Measurements from ENCODE around the gene CECR2.

Gene CECR2

DNA sequence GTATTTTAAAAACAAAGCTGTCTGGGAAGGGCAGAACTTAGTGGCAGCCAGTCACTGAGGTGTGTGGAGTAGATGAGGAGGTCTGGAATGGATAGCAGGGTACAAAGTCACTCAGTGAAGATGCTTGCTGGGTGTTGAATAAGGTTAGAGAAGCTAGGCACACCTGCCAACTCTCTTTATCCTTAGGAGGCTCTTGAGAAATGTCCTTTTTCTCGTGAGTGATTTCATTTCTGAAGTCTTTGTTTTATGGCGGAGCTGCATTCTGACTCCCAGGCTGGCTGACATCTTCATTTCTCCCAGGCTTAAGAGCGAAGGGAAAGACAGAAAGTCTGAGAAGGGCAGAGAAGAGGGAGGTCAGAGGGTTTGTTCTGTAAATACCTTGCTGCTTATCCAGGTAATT, 31.0 kb downstream of the CECR2 start:
- Histone ChIP-seq H3K18ac (ENCODE audit: low read length) (no peak overlapping the region), H3K79me2 (ENCODE audit: control insufficient read depth, insufficient read depth, low read length, poor library complexity) (no peaks in the 10 kb centered on the region), H2AK5ac (ENCODE audit: low read length) (no peak overlapping the region), H3K4ac (ENCODE audit: low read depth, low read length) (no peak overlapping the region), H2AFZ (ENCODE audit: insufficient read depth, low read length, poor library complexity) (no peak overlapping the region), H2BK12ac (ENCODE audit: low read length) (no peak overlapping the region), H3K36me3 (ENCODE audit: control insufficient read depth in 1 of 2, insufficient read depth in 2 of 2, low read length in 2 of 2) (no peaks in the 10 kb centered on the region), H3K4me2 (ENCODE audit: low read length) (no peak overlapping the region), H4K8ac (ENCODE audit: low read depth, low read length) (no peak overlapping the region), H3K14ac (ENCODE audit: low read length) (no peak overlapping the region), H3K79me1 (ENCODE audit: low read length) (no peaks in the 10 kb centered on the region), H3K4me1 (ENCODE audit: control insufficient read depth in 1 of 2, insufficient read depth in 2 of 2, low read length in 2 of 2) (peaks cover 0 to 4% of the 10 kb centered on the region in 2 experiments), H3K27me3 (ENCODE audit: insufficient read depth, low read length) (no peaks in the 10 kb centered on the region), H3K4me3 (ENCODE audit: low read depth, low read length) (no peak overlapping the region), H3K27ac (ENCODE audit: low read depth, low read length) (no peak overlapping the region), H2BK120ac (ENCODE audit: insufficient read depth, low read length, poor library complexity) (no peak overlapping the region), H2BK5ac (ENCODE audit: low read depth, low read length, poor library complexity) (no peak overlapping the region), H4K91ac (ENCODE audit: low read depth, low read length) (no peak overlapping the region), H3K9me3 (ENCODE audit: insufficient read depth, low read depth, low read length) (no peaks in the 10 kb centered on the region), H4K12ac (ENCODE audit: low read depth, low read length) (no peak overlapping the region), H3K23ac (ENCODE audit: low read length) (no peak overlapping the region), H3K9ac (ENCODE audit: low read length) (no peak overlapping the region)
- no CpG with 5 or more reads among the region's 3 CpGs for WGBS (ENCODE audit: extremely low coverage, insufficient coverage, insufficient read length)
- no peak for DNase-seq

DNA sequence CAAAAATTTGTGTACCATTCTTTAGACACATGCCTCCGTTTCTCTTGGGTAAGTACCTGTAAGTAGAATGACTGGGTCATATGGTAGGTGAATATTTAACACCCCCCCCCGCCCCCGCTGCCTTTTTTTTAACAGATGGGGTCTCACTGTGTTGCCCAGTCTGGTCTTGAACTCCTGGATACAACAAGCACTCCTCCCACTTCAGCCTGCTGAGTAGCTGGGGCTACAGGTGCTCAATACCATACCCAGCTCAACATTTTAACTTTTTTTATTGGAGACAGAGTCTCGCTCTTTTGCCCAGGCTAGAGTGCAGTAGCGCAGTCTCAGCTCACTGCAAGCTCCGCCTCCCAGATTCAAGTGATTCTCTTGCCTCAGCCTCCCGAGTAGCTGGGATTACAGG, 32.5 kb downstream of the CECR2 start:
- WGBS (ENCODE audit: extremely low coverage, insufficient coverage, insufficient read length): no CpG with 5 or more reads among the region's 7 CpGs
- H2BK5ac ChIP-seq (ENCODE audit: low read depth, low read length, poor library complexity): no peak overlapping the region
- H4K8ac ChIP-seq (ENCODE audit: low read depth, low read length): no peak overlapping the region

GRCh38 chr22:17402293-17402692, 33.0 kb downstream of the CECR2 start:
- H3K23ac ChIP-seq (ENCODE audit: low read length): no peak overlapping the region
- H3K4me1 ChIP-seq (ENCODE audit: control insufficient read depth in 1 of 2, insufficient read depth in 2 of 2, low read length in 2 of 2): peaks cover 0 to 2% of the 10 kb centered on the region in 2 experiments
- no peak overlapping the region for H4K91ac ChIP-seq (ENCODE audit: low read depth, low read length)
- H2AFZ ChIP-seq (ENCODE audit: insufficient read depth, low read length, poor library complexity): no peak overlapping the region
- H3K4me2 ChIP-seq (ENCODE audit: low read length): no peak overlapping the region
- H2AK5ac ChIP-seq (ENCODE audit: low read length): no peak overlapping the region
- no peak overlapping the region for H2BK5ac ChIP-seq (ENCODE audit: low read depth, low read length, poor library complexity)
- no peak overlapping the region for H2BK120ac ChIP-seq (ENCODE audit: insufficient read depth, low read length, poor library complexity)
- H3K9me3 ChIP-seq (ENCODE audit: insufficient read depth, low read depth, low read length): no peaks in the 10 kb centered on the region
- H3K79me1 ChIP-seq (ENCODE audit: low read length): no peaks in the 10 kb centered on the region
- no peaks in the 10 kb centered on the region for H3K79me2 ChIP-seq (ENCODE audit: control insufficient read depth, insufficient read depth, low read length, poor library complexity)
- H4K12ac ChIP-seq (ENCODE audit: low read depth, low read length): no peak overlapping the region
- H3K27me3 ChIP-seq (ENCODE audit: insufficient read depth, low read length): no peaks in the 10 kb centered on the region
- DNase-seq: no peak
- H3K9ac ChIP-seq (ENCODE audit: low read length): no peak overlapping the region
- H4K8ac ChIP-seq (ENCODE audit: low read depth, low read length): no peak overlapping the region
- H2BK12ac ChIP-seq (ENCODE audit: low read length): no peak overlapping the region
- H3K18ac ChIP-seq (ENCODE audit: low read length): no peak overlapping the region
- H3K14ac ChIP-seq (ENCODE audit: low read length): no peak overlapping the region
- no peak overlapping the region for H3K27ac ChIP-seq (ENCODE audit: low read depth, low read length)
- no peak overlapping the region for H3K4me3 ChIP-seq (ENCODE audit: low read depth, low read length)
- no peak overlapping the region for H3K4ac ChIP-seq (ENCODE audit: low read depth, low read length)
- no peaks in the 10 kb centered on the region for H3K36me3 ChIP-seq (ENCODE audit: control insufficient read depth in 1 of 2, insufficient read depth in 2 of 2, low read length in 2 of 2)

More for the DNA sequence above, 32.5 kb downstream of the CECR2 start:
- no peaks in the 10 kb centered on the region for H3K79me1 ChIP-seq (ENCODE audit: low read length)
- no peak overlapping the region for H4K91ac ChIP-seq (ENCODE audit: low read depth, low read length)
- H2AK5ac ChIP-seq (ENCODE audit: low read length): no peak overlapping the region
- H3K14ac ChIP-seq (ENCODE audit: low read length): no peak overlapping the region
- H2BK12ac ChIP-seq (ENCODE audit: low read length): no peak overlapping the region
- no peak overlapping the region for H3K4me2 ChIP-seq (ENCODE audit: low read length)
- no peak overlapping the region for H3K4ac ChIP-seq (ENCODE audit: low read depth, low read length)
- H3K79me2 ChIP-seq (ENCODE audit: control insufficient read depth, insufficient read depth, low read length, poor library complexity): no peaks in the 10 kb centered on the region
- DNase-seq: no peak
- no peak overlapping the region for H2BK120ac ChIP-seq (ENCODE audit: insufficient read depth, low read length, poor library complexity)
- H4K12ac ChIP-seq (ENCODE audit: low read depth, low read length): no peak overlapping the region
- H3K4me3 ChIP-seq (ENCODE audit: low read depth, low read length): no peak overlapping the region
- H3K18ac ChIP-seq (ENCODE audit: low read length): no peak overlapping the region
- H3K4me1 ChIP-seq (ENCODE audit: control insufficient read depth in 1 of 2, insufficient read depth in 2 of 2, low read length in 2 of 2): peaks cover 0 to 3% of the 10 kb centered on the region in 2 experiments
- no peak overlapping the region for H3K27ac ChIP-seq (ENCODE audit: low read depth, low read length)
- no peaks in the 10 kb centered on the region for H3K27me3 ChIP-seq (ENCODE audit: insufficient read depth, low read length)
- H3K9me3 ChIP-seq (ENCODE audit: insufficient read depth, low read depth, low read length): no peaks in the 10 kb centered on the region
- H2AFZ ChIP-seq (ENCODE audit: insufficient read depth, low read length, poor library complexity): no peak overlapping the region
- H3K9ac ChIP-seq (ENCODE audit: low read length): no peak overlapping the region
- H3K36me3 ChIP-seq (ENCODE audit: control insufficient read depth in 1 of 2, insufficient read depth in 2 of 2, low read length in 2 of 2): no peaks in the 10 kb centered on the region
- H3K23ac ChIP-seq (ENCODE audit: low read length): no peak overlapping the region

- WGBS (ENCODE audit: extremely low coverage, insufficient coverage, insufficient read length): 100% methylated on average over 1 of the region's 13 CpGs
- Histone ChIP-seq H4K12ac (ENCODE audit: low read depth, low read length) (peak overlapping the region; percentile 60), H3K79me1 (ENCODE audit: low read length) (no peaks in the 10 kb centered on the region), H3K4me3 (ENCODE audit: low read depth, low read length) (no peak overlapping the region), H3K27me3 (ENCODE audit: insufficient read depth, low read length) (no peaks in the 10 kb centered on the region), H2AK5ac (ENCODE audit: low read length) (no peak overlapping the region), H2BK5ac (ENCODE audit: low read depth, low read length, poor library complexity) (no peak overlapping the region), H3K4me1 (ENCODE audit: control insufficient read depth in 1 of 2, insufficient read depth in 2 of 2, low read length in 2 of 2) (no peaks in the 10 kb centered on the region), H3K27ac (ENCODE audit: low read depth, low read length) (no peak overlapping the region), H2BK12ac (ENCODE audit: low read length) (no peak overlapping the region), H4K8ac (ENCODE audit: low read depth, low read length) (no peak overlapping the region), H3K36me3 (ENCODE audit: control insufficient read depth in 1 of 2, insufficient read depth in 2 of 2, low read length in 2 of 2) (no peaks in the 10 kb centered on the region), H3K9me3 (ENCODE audit: insufficient read depth, low read depth, low read length) (no peaks in the 10 kb centered on the region), H4K91ac (ENCODE audit: low read depth, low read length) (no peak overlapping the region), H2BK120ac (ENCODE audit: insufficient read depth, low read length, poor library complexity) (no peak overlapping the region), H3K4ac (ENCODE audit: low read depth, low read length) (peak overlapping the region; percentile 44), H3K4me2 (ENCODE audit: low read length) (no peak overlapping the region), H3K14ac (ENCODE audit: low read length) (no peak overlapping the region), H3K18ac (ENCODE audit: low read length) (no peak overlapping the region), H3K9ac (ENCODE audit: low read length) (no peak overlapping the region), H3K23ac (ENCODE audit: low read length) (no peak overlapping the region), H3K79me2 (ENCODE audit: control insufficient read depth, insufficient read depth, low read length, poor library complexity) (no peaks in the 10 kb centered on the region), H2AFZ (ENCODE audit: insufficient read depth, low read length, poor library complexity) (no peak overlapping the region)
- no peak for DNase-seq
Observed at GRCh38 chr22:17403906-17404305, 34.6 kb downstream of the CECR2 start.
